ENCODE results near the gene FYCO1. TPM values are rescaled to one million over a fixed set of nuclear protein-coding genes. Genes with fewer than 3 reads are reported as not detected.
"Not testable (repeated sequence)": the region's sequence is repeated elsewhere in the genome, so short reads cannot be mapped to it uniquely, and the experiment has no call there.

The FYCO1 gene
- total RNA-seq = 29.3 and 32.0 TPM in 2 replicates

DNA sequence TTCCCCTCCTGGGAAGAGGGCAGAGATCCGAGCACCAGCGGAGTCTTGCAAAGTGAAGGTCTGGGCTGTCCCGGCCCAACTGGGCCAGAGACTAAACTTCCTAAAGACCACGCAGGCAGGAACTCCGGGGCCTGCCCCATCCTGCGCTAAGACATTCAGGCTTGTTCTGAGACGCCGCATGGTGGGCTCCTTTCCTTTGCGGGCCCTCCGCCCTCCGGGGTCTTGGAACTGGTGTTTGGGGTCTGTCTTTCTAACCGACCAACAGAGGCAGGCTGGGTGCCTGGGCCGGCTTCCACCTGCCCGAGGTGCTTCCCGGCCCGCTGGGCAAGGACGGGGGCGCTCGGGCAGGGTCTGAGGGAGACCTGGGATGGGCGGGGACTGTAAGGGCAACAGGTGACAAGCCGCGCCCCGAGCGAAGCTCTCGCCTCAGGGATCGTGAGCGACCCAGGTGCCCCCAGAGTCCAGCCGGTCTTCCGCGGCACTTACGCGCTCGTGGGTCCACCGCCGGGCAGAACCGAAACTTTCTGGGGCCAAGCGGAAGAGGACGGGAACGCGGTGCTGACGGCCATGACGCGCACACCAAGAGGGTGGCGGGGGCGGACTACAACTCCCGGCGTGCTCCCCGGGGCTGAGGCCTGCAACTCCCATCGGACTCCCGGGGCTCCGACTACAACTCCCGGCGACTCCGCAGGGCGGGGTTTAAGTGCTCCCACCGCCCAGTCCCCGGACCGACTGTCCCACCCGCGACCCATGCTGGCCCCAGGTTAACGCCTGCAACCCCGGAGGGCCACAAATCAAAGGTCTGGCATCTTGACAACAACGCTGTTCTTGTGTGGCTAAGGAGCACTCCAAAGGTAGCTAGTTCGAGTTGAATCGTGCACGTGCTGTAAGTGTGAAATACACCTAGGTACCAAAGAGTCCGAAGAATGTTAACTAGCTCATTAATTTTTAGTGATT is at the start of gene FYCO1:
Gene FYCO1, minus strand, starts transcription at position 589 of the 957 bp plus-strand sequence. CDS start 10,914 bp downstream, outside the sequence.
- no peak for DNase-seq (ENCODE audit: extremely low read depth, low read depth, low spot score)

- DNase-seq (ENCODE audit: extremely low read depth, low read depth, low spot score) = no peak
Measured at GRCh38 chr3:46038916-46039315, 43.3 kb upstream of the FYCO1 start.

GRCh38 chr3:46038071-46038470 is 42.4 kb upstream of the FYCO1 start:
- DNase-seq (ENCODE audit: extremely low read depth, low read depth, low spot score) = not testable (repeated sequence)

DNA sequence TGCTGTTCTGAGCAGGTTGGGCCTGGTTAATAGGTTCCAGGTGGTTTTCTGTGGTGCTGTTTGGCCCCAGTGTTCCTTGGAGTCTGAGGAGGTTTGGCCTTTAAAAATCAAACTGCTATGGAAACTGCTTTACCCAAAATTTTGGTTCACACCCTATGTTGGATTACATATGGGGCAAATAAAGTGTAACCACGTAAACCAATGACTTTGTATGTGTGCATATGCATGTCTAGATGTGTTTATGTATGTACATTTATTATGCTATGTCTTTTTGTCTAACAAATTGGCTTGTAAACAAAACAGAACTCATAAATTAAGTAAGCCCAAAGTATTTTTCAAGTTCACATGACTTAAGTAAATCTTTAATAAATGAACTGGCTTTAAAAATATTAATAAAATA is 40.6 kb upstream of the FYCO1 start:
- no peak for DNase-seq (ENCODE audit: extremely low read depth, low read depth, low spot score)

DNA sequence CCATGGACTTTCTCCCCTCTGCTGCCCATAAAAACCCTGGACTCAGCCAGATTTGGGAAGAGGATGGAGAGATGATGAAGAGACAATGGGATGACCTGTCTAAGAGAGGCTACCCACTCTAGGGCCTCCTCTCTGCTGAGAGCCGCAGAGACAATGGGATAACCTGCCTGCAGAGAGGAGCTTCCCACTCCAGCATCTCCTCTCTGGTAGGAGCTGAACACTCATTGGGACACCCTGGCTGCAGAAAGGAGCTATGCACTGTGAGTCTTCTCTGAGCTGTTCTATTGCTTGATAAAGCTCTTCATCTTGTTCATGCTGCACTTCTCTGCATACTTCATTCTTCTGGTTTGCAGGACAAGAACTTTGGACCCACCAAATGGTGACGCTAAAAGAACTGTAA is 36.1 kb upstream of the FYCO1 start:
- DNase-seq (ENCODE audit: extremely low read depth, low read depth, low spot score) = no peak

GRCh38 chr3:46031269-46031668 is 35.6 kb upstream of the FYCO1 start:
- DNase-seq (ENCODE audit: extremely low read depth, low read depth, low spot score) = no peak

DNA sequence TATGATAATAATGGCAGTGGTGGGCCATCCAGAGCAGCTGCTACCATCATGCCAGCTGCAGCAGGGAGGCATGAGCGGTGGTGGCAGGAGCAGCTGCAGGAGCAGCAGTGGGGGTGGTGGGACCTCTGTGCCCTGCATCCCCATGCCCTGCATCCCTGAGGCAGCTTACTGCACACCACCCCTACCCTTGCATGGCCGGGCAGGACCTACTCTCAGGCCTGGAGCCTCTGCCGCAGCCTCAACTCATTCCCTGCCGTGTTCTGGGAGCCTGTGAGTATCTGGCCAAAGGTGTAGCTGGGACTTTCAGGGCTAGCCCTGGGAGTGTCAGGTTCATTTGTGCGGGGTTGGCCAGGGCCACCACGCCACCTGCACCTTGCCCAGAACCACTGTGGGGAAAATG is 35.0 kb upstream of the FYCO1 start:
- DNase-seq (ENCODE audit: extremely low read depth, low read depth, low spot score) = no peak

DNA sequence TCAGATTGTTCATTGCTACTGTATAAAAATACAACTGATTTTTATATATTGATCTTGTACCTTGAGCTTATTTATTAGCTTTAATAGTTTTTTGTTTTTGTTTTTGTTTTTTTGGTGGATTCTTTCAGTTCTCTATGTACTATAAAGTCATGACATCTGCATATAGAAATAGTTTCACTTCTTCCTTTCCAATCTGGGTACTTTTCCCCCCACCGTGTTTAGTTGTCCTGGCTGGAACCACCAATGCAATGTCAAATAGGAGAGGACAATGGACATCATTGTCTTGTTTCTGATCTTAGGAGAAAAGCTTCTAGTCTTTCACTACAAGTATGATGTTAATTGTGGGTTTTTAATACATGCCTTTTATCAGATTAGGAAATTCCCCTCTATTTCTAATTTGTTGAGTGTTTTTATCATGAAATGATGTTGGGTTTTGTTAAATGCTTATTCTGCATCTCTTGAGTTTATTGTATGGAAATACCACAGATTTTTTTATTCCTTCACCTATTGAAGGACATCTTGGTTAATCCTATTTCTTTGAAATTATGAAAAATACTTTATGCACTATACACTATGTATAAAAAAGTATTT is 34.4 kb upstream of the FYCO1 start:
- no peak for DNase-seq (ENCODE audit: extremely low read depth, low read depth, low spot score)

- no peak for DNase-seq (ENCODE audit: extremely low read depth, low read depth, low spot score)
Measured at GRCh38 chr3:46027736-46028397, 32.2 kb upstream of the FYCO1 start.

DNA sequence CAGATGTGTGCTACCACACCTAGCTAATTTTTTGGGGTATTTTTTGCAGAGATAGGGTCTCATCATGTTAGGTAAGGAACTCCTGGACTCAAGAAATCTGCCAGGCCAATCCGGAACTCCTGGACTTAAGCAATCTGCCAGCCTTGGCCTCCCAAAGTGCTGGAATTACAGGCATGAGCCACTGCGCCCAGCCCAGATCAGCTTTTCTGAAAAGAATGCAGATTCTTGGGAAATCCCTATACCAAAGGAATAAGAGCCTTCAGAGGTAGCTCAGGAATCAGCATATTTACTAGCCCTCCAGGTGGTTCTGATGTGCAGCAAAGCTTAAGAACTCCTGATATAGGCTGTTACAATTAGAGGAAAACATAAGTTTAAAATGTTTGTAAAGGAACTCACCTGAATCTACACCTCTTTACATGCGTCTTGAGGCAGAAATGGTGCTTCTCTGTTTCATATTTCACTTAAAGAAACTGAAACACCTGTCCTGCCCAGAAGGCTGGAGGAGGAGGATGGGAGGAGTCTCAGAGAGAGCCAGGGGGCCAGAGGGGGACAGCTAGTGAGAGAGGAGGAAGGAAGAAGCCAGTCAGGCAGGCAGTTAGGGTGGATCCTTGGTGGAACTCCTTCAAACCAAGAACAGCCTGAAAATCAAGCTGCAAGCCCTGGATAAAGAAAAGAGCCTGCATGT is 31.5 kb upstream of the FYCO1 start, which contains the start of gene XCR1:
Gene XCR1, minus strand, starts transcription at position 463 of the 685 bp plus-strand sequence. CDS start 5,536 bp downstream, outside the sequence.
- DNase-seq (ENCODE audit: extremely low read depth, low read depth, low spot score) = no peak

- DNase-seq (ENCODE audit: extremely low read depth, low read depth, low spot score) = no peak
Measured at GRCh38 chr3:46025139-46025538, 29.5 kb upstream of the FYCO1 start.

DNA sequence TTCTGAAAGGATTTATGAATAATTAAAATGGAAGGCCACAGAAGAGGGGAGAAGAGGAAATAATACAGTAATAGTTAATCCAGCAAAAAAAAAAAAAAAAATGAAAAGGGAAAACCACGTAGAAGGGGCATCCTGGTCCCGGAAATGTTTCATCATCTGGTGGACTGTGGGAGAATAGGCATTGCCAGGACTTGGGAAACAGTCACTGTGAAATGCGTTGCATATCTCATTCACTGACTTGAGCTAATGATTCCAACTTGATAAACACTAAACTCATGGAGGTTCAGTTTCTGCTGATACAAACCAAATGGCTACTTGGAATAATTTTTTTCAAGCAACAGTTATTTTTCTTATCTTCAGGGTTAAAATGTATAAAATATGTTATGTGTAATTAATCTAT is 28.5 kb upstream of the FYCO1 start:
- DNase-seq (ENCODE audit: extremely low read depth, low read depth, low spot score) = no peak

- DNase-seq (ENCODE audit: extremely low read depth, low read depth, low spot score) = no peak
Measured at GRCh38 chr3:46022909-46023785, 27.5 kb upstream of the FYCO1 start.

- DNase-seq (ENCODE audit: extremely low read depth, low read depth, low spot score) = no peak
Measured at GRCh38 chr3:46021516-46021915, 25.9 kb upstream of the FYCO1 start.

DNA sequence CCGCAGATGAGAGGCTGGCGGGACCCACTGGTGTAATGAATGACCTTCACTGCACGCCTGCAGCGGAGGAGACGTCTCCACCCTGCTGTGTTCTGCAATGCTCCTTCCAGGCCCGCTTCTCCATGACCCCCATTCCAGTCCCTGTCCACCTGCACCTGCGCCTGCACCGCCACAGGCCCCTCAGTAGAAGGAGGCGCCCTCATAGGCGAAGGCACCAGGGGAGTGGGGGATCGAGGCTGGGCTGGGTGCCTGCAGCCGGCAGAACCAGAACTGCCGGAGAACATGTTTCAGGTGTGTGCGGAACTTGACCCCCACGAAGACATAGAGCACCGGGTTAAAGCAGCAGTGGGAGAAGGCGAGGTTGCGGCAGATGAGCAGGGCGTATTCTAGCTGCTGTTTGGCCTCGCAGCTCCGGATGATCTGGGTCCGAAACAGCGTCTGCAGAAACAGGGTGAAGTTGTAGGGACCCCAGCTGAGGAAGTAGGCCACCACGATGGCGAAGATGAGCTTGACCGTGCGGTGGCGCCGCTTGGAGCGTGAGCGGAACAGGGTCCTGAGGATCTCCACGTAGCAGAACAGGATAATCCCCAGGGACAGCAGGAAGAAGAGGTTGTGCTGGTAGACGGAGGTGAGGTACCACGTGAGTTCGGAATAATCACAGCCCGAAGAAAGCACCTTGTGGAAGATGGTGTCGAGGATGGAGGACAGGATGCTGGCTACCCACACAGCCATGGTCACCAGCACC is 25.3 kb upstream of the FYCO1 start:
- DNase-seq (ENCODE audit: extremely low read depth, low read depth, low spot score) = no peak

DNA sequence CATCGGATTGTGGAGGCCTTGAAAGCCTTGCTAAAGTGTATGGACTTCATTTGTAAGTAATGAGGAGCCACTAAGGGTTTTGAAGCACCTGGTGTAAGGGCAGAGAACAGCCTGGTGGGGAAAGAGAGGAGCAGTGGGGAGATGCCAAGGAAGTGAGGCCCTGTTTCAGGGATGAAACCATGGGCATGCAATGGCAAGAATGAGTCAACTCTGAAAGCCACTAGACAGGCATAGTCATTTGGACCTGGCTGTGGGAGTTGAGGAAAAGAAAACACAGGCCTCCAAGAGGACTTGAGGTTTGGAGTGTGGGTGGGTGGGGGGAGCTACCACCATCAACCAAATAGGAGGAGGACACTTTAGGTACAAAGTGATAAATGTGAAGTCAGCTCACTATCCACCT is 24.1 kb upstream of the FYCO1 start:
- DNase-seq (ENCODE audit: extremely low read depth, low read depth, low spot score) = no peak

- no peak for DNase-seq (ENCODE audit: extremely low read depth, low read depth, low spot score)
Measured at GRCh38 chr3:46017720-46018119, 22.1 kb upstream of the FYCO1 start.

DNA sequence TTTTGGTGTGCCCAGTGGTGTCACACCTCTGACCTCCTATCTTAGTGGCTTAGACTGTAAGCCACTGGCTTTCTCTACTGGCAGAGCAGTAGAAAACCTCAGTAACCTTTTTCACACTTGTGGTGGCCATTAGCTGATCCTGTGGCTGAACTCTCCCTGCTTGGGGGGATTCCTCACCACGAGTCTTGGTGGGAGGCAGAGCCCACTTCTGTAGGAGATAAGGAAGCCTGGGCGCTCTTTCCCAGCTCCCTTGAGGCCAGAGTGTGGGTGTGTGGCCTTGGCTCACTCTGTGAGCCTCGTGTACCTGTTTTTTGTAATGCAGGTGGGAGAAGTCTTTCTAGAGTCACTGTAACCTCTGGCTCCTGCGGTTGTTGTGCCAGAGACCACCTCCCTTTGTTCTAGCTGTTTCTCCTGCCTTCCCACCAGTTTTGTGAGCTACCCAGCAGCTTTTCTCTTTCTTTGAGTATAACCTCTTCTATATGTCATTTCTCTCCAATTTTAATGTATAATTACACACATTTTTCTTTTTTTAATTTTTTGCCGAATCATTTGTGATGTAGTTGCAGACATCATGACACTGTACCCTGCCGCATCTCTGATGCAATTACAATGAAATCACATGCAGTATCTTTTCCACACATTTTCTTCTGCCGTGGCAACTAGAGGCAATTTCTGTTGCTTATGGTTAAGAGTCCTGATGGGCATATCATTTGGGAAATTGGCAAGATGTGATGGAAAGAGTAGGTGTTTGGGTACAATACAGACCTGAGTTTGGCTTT is 17.9 kb upstream of the FYCO1 start:
- DNase-seq (ENCODE audit: extremely low read depth, low read depth, low spot score) = no peak

Measured in glomerular endothelial cell (primary cell).